GM12801 (cell line): ENCODE measurements around the gene PRKAR1B.

Experiments
- TF ChIP-seq, protein P1 (sequence below): IDR thresholded peaks from one replicate; pipeline ENCODE4 v1.5.1; 2011; ENCODE audit warnings: control low read depth; ENCODE audit not compliant: insufficient read length; ENCODE audit errors: extremely low read depth

Gene PRKAR1B

GRCh38 chr7:664997-665735 is 61.9 kb downstream of the PRKAR1B start:
- TF ChIP-seq, protein P1, sequence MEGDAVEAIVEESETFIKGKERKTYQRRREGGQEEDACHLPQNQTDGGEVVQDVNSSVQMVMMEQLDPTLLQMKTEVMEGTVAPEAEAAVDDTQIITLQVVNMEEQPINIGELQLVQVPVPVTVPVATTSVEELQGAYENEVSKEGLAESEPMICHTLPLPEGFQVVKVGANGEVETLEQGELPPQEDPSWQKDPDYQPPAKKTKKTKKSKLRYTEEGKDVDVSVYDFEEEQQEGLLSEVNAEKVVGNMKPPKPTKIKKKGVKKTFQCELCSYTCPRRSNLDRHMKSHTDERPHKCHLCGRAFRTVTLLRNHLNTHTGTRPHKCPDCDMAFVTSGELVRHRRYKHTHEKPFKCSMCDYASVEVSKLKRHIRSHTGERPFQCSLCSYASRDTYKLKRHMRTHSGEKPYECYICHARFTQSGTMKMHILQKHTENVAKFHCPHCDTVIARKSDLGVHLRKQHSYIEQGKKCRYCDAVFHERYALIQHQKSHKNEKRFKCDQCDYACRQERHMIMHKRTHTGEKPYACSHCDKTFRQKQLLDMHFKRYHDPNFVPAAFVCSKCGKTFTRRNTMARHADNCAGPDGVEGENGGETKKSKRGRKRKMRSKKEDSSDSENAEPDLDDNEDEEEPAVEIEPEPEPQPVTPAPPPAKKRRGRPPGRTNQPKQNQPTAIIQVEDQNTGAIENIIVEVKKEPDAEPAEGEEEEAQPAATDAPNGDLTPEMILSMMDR, result no peak

- TF ChIP-seq, protein P1, result no peak
These were observed 62.7 kb downstream of the PRKAR1B start for GRCh38 chr7:664402-664775.

GRCh38 chr7:662576-662975 is 64.5 kb downstream of the PRKAR1B start:
- TF ChIP-seq, protein P1, result no peak

- TF ChIP-seq, protein P1, result no peak
These were observed 67.1 kb downstream of the PRKAR1B start for GRCh38 chr7:659996-660395.

DNA sequence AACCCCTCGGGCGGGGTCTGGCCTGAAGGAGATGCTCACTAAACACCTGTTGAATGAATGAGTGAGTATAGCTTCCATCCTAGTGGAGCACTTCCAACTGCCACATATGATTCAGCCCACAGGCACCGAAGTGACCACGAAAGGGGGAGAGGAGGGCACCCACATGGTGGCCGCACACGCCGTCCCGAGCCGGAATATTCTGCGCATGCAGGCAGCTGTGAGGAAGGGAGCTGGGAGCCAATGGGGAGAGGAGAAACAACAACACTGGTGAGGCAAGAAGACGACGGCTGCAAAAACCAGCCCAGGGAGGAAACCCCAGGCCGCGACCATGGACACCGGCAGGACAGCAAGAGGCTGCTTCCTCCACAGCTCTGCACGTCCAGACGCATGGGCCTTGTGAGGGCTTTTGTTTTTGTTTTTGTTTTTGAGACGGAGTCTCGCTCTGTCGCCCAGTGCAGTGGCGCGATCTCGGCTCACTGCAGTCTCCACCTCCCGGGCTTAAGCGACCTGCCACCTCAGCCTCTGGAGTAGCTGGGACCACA is 67.7 kb downstream of the PRKAR1B start:
- TF ChIP-seq, protein P1, result no peak

DNA sequence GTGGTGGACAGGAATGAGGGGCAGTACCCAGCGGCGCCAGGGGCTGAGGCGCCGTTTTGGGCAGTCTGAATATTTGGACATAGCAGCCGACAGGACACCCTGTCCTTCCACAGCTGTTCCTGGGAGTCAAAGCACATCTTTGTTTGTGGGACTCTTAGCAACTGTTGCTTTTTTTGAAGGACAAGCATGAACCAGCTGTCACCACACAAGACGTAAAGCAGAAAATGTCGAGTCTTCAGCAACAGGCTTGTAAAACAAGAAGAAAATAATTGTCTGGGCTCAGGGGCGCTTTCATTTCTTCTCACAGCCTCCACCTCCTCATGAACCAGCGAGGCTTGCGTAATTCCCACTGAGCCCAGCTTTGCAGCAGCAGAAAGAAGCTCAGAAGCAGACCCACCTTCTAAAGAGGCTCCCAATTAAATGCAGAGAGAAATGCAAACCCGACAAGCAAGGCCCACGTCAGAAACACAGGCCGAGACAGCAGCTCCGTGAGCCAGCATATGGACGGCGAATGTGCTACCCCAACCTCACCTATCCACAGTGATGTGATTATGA is 69.4 kb downstream of the PRKAR1B start:
- TF ChIP-seq, protein P1, result no peak

GRCh38 chr7:655758-656157 is 71.3 kb downstream of the PRKAR1B start:
- TF ChIP-seq, protein P1, result no peak
